RCC 7860 (cell line): ENCODE results near the gene HLCS.
A peak's percentile ranks its signal among the peaks of the same experiment; 100 is the strongest.

ENCODE experiments used
- DNase-seq: peaks from one replicate; pipeline ENCODE4 v3.0.0-alpha.2; 2015; ENCODE audit warnings: low spot score
- FAIRE-seq: peaks from 2 replicates; lab custom pipeline; 2012; peaks lifted over from hg19 to GRCh38; lab: Jason Lieb, UNC

The HLCS gene

DNA sequence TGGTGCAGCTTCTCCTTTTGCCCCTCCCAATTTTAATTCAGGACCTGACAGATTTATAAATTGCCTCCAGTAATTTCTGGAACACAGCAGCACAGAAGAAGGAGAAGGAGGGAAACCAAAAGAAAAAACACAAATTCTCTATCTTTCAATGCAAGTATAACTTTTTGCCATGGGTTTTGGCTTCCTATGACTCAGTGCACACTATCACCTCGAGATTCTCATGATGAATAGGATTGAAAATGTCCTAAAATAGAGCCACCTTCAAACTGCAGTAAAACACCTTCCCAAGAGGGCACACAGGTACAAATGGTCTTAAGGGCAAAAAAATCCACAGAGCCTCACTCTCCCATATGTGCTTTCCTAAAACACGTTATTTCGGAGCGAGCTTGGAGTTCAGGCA lies 113.6 kb downstream of the HLCS start:
- no peak for DNase-seq
- no peak for FAIRE-seq

DNA sequence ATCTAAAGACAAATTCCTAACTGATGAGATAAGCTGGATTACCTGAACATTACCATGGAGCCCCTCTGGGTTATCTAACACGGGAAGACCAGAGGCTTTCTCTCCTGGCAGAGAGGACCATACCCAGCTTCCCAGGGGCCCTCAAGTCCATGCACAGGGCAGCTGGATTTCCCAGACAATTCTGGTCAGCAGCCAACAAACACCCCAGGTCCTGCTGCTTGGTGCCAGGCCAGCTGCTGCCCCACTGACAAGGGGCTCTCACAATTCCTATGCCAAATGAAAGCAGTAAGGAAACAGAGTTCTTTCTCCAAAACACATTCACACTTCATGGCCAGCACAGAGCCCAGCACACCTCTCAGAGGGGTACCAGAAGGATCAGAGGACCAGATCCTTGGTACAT lies 114.2 kb downstream of the HLCS start:
- DNase-seq (no peak), FAIRE-seq (no peak)

DNA sequence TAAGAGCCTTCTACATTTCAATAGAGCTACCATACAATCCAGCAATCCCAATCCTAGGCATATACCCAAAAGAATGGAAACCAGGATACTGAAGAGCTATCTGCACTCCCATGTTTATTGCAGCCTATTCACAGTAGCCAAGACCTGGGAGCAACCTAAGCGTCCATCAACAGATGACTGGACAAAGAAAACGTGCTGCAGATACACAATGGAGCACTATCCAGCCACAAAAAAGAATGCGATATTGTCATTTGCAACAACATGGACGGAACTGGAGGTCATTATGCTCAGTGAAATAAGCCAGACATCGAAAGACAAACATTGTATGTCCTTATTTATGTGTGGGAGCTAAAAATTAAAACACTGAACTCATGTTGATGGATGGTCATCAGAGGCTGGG lies 115.3 kb downstream of the HLCS start:
- FAIRE-seq (no peak), DNase-seq (no peak)

DNA sequence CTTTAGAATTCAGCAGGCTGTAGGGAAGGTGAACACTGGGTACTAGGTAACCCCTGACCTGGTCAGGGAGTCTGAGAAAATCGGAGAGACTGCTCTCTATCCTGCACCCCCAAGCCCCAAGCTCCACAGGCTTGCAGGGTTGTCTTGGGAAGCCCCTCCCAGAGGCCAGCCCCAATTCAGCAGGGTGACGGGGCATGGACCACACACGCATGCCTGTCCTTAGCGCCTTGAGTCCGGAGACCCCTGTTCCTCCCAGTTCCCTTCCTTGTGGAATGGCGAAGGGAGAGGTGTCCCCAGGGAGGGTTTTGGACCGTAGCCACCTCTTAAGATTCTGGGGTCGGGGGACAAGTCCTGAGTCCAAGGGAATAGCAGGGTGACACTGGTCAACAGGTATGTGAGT lies 116.1 kb downstream of the HLCS start:
- FAIRE-seq (no peak), DNase-seq (no peak)

DNA sequence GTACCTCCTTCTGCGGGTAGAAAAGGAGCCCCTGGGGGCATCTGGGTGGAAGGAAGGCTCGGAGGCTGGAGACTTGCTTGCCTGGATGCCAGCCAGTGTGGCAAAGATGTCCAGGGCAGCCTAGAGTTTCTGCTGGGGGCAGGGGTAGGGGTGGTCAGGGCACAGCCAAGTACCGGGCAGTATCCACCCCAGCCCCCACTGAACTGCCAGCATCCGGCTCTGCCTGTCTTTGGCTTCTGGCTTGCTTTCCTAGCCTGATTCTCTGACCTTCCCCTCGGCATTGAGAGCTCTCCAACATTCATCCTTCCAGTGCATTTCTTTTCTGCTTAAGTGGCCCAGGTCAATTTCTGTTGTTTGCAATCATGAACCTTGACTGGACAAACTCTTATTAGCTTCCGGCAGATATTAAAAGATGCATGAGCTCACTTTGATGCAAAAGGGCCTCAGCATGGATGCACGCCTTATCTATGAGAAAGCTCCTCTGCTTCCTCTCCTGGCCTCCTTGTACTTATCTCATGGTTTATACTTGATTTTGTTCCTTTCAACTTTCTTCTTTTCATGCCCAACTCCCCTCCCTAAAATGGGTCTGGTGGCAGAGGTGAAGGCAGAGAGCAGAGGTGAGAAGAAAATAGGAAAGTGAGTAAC lies 116.9 kb downstream of the HLCS start:
- DNase-seq (no peak), FAIRE-seq (no peak)

DNA sequence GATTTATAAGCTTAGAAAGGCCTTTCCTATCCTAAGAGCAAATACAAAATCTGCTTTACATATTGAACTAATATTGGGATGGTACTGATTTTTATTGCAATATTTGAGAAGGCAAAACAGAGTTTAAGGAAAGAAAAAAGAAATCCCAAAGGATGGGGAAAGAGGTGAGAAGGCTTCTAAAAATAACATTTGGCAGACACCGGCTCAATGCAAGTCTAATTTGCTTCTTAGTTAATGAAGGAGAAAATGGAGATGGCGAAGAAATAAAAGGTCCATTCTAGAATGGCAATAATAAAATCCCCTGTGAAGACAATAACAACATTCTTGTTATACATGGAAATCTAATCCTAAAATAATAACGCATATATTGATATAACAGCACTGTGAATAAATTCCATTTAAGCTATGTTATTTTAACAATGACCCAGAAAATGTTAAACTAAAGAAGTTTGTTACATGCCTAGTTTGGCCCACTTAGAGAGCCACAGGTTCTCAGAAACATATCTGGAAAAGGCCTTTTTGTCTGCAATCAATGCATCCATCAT lies 117.7 kb downstream of the HLCS start:
- DNase-seq = no peak
- no peak for FAIRE-seq

DNA sequence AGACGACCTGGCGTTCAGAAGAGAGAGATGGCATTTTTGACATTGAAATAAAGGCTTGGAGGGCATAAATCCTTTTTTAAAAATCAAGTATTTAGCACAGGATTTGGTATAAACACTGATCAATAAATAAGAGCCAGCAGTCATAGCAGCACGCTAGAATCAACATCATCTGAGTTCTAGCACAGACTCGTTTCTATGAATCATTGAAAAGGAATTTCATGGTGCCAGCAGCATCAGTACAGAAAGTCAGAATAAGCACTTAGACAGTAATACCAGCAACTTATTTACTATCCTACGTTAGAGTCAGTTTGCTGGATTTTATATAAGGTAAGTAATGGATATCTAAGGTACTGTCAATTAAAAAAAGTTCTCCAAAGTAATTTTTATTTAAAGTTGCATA lies 119.3 kb downstream of the HLCS start:
- DNase-seq = peak; percentile 72
- FAIRE-seq = peak; percentile 87

DNA sequence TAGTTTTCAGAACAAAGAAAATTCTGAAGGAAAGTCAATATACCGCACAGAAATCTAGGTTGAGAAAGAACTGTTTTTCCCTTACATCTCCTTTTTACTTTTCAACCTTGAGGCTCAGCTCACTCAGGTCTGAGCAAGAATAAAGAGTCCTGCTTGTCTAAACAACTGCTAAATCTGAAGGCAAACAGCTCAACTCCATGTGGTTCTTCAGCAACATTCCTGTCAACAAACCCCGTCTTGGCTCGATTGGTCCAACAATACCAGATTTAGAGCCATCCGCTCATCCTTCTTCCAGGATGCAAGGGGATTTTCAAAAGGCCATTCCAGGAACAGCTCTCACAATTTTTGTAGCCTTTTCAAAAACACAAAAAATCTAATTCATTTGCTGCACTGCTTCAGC lies 119.8 kb downstream of the HLCS start:
- no peak for FAIRE-seq
- no peak for DNase-seq

DNA sequence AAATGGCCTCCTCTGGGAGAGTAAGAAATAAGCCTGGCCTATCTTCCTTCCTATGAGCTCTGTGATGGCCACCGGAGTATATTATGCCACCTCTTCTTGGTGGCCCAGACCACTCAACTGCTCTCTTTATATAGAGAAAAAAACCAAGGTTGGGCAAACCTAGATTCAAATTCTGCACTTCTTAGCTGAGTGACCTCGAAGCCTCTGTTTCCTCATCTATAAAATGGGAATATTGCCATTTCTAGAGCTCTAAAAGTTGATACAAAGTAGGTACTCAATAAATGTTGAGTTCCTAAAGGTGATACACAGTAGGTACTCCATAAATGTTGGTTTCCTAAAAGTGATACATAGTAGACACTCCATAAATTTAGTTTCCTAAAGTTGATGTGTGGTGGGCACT lies 120.7 kb downstream of the HLCS start:
- no peak for DNase-seq
- no peak for FAIRE-seq

DNA sequence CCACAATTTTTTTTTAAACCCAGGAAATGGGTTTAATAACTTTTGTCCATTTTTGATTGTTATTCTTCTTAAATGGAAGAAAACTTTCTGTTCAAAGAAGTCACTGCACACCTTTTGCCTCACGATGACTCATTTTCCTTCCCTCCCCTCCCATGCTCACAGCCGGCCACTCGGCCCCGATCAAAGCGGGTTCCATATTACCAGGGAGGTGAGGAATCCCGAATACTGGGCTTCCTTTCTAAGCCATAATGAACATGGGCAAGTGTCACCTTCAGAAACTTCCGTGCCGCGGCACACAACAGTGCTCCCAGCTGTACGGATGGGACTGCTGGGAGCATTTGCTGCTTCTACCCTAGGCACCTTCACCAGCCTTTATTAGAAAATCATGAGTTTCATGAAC lies 121.4 kb downstream of the HLCS start:
- DNase-seq (no peak), FAIRE-seq (no peak)

DNA sequence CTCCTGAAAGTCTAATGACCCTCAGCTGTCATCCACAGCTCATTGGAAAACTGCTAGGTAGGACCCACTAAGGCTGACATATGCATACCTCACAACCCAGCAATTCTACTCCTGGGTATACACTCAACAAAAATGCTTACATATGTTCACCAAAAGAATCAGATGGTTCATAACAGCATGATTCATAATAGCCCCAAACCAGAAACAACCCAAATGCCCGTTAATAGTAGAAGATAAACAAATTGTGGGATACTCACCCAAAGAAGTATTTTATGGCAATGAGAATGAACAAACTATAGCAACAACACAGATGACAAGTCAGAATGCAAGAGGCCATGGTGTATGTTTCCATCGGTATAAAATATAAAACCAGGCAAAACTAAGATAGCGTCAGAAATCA lies 124.6 kb downstream of the HLCS start:
- no peak for FAIRE-seq
- DNase-seq = no peak

DNA sequence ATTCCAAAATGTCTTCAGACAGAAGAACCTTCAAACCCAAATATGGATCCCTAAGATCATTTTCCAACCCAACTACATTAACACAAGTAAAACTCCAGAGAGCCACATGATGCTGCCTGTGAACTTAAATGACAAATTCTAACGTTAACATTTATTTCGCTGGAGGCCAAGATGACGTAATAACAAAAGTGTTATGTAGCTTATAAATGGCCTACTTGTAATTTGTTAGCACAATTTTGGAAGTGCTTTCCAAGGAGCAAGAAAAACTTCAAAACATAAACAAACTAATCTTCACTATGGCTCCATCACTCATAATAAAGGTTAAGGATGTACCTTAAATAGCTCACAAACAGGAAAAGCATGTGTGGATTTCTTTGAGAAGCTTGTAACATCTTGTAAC lies 126.7 kb downstream of the HLCS start:
- FAIRE-seq (no peak), DNase-seq (no peak)

DNA sequence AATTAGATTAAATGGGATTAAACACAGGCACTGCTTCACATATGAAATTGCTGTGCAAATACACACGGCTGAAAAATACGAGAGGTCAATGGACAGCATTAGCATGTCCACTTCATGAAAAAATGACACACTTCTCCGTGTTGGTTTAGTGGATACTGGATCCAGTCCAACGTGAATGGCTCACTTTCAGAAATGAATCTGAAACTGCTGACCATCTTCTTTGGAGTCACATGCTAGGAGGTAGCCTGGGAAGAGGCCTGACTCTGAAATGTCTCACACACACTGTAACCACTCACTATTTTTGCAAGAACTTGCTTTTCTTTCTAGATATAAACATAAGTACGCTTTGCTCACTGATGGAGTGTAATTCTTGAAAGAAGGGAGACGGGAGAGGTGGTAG lies 127.3 kb downstream of the HLCS start:
- DNase-seq (no peak), FAIRE-seq (no peak)

DNA sequence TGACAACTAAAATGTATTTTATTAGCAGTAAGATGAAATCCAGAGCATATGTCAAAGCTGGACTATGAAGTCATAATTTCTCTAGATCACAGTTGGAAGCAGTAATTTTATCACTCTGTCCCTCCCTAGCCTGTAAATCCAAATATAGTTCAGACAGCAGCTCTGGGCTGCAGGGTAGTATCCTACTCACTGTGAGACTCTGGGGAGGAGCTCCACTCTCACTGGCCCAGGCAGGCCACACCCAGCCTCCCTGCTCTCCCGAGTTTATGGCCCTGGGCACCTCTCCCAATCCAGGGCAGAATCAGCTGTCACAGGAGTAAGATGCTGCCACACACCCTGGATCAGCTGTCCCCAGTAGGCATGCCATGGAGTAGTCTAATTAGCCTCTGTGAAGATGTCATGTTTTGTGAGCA lies 131.1 kb downstream of the HLCS start:
- no peak for FAIRE-seq
- DNase-seq = no peak

DNA sequence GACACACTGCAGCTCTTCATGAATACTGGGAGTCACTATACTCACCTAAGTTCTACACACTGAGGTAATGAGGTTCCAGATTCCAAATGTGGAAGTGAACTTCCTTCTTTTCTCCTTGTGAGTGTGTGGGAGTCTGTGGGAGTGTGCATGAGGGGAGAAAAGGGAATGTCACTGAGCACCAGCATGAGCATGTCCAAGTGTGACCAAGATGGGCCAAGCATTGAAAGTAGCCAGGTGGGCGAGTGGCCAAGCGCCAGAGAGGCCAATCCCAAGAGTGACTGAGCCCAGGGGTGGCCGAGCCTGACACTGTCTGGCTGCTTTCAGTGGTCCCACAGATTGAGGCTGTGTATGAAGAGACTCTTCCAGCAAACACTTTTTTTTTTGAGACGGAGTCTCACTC lies 132.3 kb downstream of the HLCS start:
- FAIRE-seq (no peak), DNase-seq (no peak)

DNA sequence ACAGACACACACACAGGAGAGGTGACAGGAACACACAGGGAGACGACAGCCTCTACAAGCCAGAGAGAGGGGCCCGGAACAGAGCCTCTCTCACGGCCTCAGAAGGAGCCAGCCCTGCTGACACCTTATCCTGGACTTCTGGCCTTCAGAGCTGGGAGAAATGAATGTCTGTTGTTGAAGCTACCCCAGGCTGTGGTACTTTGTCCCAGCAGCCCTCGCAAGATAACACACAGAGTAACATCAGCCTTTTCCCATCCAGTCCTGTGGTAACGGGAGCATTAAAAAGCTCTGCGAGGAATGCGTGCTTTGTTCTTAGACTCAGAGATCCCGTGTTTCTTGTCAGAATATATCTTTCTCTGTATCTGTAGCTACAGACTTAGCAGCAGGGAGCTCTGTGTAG lies 136.4 kb downstream of the HLCS start:
- FAIRE-seq = no peak
- DNase-seq = no peak

DNA sequence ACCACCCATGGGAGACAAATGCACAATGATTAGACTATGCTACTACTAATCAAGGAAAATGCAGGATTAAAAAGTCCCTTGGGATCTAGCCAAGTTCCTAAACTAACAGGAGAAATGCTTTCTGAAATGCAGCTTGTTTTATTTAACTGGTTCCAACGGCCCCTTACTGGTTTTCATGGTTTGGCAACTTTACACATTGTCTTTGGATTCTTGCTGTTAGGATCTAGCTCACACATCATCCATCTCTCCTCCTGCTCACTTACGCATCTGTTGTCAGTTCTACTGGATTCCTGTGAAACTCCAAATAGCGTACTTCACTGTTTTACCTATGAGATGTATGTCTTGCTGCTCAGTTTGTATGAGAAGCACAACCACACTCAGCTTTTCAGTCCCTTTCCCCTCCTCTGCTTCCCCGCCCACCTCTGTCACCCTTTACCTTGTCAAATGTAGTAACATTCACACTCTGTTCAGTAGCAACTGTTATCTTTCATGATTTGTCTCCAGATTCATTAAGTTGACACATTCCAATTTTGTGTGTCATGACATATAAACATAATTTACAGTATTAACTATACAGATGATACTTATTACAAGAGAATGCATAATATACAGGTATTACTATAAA lies 137.5 kb downstream of the HLCS start:
- FAIRE-seq = no peak
- no peak for DNase-seq

DNA sequence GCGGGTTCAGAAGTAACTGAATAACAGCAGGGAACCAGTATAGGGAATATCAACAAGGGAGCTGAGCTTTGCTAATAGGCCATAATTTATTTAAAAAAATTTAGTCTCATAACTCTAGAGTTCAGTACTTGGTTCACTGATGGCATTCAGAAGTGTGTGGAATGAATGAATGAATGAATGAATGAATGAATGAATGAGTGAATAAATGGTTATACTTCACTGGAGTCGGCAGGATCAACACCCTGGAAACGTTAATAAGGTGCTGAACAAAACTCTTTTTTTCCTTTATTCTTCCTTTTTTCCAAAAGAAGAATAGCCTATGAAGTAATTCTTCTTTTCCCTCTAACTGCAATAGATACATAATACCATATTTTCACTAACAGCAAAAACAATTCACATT lies 138.3 kb downstream of the HLCS start:
- FAIRE-seq = no peak
- no peak for DNase-seq

DNA sequence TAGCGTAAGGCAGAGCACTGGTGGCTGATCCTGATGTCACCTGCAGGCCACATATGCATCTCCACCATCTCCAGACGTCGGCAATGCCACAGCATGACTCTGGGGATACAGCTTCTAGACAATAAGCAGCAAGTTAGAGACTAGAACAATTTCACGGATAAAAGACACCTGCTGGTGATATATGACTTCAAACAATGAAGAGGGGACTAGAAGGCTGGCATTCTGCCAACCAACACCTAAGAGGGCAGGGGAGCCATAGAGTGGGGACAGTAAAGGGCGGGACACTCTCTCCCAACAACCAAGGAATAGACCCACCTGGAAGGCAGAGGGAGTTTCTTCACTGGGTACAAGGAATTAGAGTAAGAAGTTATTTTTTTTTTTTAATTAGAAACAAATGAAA lies 140.8 kb downstream of the HLCS start:
- FAIRE-seq = no peak

DNA sequence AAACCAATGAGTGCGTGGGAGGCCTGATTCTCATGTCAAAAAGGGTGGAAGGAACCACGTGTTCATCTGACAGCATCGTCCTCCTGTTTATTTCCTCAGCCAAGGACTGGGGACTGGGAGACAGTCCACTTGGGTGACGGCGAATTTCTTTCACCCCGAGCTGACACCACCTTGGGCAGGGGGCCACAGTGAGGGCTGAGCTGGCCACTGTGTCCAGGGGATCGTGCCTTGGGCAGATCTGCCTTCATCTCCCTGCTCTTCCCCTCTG lies 145.5 kb downstream of the HLCS start:
- FAIRE-seq = no peak
- no peak for DNase-seq

More for the DNA sequence above, 140.8 kb downstream of the HLCS start:
- no peak for DNase-seq

DNA sequence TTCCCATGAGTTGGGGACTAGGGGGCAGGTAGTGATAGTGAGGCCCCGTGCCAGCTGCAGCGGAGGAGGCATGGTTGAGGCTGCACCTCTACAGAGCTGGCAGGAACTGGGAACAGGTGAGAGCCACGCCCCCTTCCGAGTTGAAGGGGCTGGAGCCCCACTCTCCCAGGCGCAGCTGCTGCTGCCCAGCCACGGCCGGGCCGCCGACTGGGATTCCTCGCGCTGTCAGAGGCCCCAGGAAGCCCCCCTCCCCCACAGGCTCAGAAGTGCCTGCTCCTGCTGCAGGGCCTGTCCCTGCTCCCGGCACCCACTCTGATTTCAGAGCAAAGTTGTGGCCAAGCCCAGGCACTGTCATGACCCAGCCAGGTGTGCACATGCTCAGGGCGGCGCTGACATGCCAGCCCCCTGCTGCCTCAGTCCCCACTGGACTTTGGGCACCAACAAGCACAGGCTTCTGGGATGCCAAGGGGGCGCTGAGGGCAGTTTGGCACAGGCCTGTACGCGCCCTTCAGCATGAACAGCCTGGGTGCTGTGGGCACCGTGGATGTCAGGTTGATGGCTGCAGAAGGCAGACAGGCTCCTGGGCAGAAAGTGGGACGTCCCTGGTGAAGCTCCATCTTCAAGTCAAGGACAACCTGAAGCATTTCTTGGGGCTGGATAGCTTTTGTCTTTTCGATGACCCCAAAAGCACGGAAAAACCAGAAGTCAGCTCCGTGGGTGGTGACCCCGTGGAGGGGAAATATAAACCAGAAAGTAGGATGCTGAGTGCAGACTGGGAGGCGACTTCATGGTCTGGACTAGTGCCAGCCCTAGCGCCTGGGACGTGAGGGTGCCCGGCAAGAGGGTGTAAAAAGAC lies 146.1 kb downstream of the HLCS start:
- FAIRE-seq (no peak), DNase-seq (no peak)
